Measurements from ENCODE around the gene ZMYND11. TPM values are rescaled to one million over a fixed set of nuclear protein-coding genes. Genes with fewer than 3 reads are reported as not detected.

The ZMYND11 gene
- total RNA-seq, 1 donor = 18.1 TPM

- no peaks in the 10 kb centered on the region for H3K9me3 ChIP-seq (ENCODE audit: low read depth, low read length)
- H3K4me1 ChIP-seq (ENCODE audit: insufficient read depth, low read length) = no peaks in the 10 kb centered on the region
- no peak overlapping the region for H3K4me3 ChIP-seq (ENCODE audit: low read length)
- no peaks in the 10 kb centered on the region for H3K27me3 ChIP-seq (ENCODE audit: insufficient read depth, low read length)
These were observed 134.3 kb downstream of the ZMYND11 start for GRCh38 chr10:269440-270074.

DNA sequence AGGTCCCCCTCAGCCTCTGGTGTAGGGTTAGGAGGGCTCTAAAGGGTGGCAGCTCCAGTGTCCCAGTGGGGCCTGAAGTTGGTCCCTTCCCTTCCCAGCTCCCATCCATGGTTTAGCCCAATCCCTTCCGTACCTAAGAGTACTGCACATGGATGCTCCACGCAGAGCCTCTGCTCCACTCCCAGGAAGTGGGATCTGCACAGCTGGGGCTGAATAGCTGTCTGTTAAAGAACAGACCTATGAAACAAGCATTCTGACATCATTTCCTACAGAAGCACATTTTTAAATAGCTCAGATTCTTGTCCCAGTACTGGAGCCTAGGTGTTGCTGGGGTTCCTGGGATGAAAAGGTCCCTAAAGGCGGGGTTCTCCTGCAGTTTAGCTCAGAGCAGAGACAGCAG lies 135.9 kb downstream of the ZMYND11 start:
- H3K9me3 ChIP-seq (ENCODE audit: low read depth, low read length) = no peaks in the 10 kb centered on the region
- H3K4me3 ChIP-seq (ENCODE audit: low read length) = no peak overlapping the region
- no peaks in the 10 kb centered on the region for H3K4me1 ChIP-seq (ENCODE audit: insufficient read depth, low read length)
- no peaks in the 10 kb centered on the region for H3K27me3 ChIP-seq (ENCODE audit: insufficient read depth, low read length)

DNA sequence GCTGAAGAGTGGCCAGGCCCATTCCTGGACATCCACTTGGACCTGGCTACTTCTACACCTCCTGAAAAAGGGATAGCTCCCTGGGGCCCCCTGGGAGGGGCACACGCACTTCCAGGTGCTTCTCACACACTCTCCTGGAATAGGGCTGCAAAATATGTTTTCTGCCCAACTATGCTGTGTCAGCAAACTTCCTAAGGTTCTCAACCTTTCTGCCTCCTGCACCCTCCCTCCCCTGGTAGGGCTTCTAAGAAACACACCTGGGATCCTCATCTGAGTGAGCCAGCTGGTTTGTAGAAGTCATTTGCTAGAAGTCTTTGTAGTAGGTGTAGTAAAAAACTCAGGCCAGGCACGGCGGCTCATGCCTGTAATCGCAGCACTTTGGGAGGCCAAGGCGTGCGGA lies 136.5 kb downstream of the ZMYND11 start:
- Histone ChIP-seq H3K9me3 (ENCODE audit: low read depth, low read length) (no peaks in the 10 kb centered on the region), H3K4me3 (ENCODE audit: low read length) (no peak overlapping the region), H3K27me3 (ENCODE audit: insufficient read depth, low read length) (no peaks in the 10 kb centered on the region), H3K4me1 (ENCODE audit: insufficient read depth, low read length) (no peaks in the 10 kb centered on the region)

DNA sequence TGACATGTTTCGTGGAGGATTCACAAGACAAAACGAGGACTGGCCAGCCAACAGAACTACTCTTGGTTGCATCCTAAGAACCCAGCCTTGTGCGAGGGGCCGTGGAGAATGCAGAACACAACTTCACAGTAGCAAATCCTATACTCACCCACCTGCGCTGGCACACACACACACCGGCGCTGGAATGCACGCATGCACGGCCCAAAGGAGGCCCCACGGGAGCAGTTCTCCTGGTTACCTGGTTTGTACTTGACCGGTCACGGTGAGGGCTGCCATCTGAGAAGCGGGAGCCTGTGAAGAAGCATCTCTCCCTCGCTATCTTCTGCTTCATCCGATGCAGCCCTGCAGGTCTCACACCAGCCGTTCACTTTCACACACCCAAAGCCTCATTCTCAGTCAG lies 137.8 kb downstream of the ZMYND11 start:
- H3K4me3 ChIP-seq (ENCODE audit: low read length) = no peak overlapping the region
- no peaks in the 10 kb centered on the region for H3K4me1 ChIP-seq (ENCODE audit: insufficient read depth, low read length)
- H3K27me3 ChIP-seq (ENCODE audit: insufficient read depth, low read length) = no peaks in the 10 kb centered on the region
- H3K9me3 ChIP-seq (ENCODE audit: low read depth, low read length) = no peaks in the 10 kb centered on the region

DNA sequence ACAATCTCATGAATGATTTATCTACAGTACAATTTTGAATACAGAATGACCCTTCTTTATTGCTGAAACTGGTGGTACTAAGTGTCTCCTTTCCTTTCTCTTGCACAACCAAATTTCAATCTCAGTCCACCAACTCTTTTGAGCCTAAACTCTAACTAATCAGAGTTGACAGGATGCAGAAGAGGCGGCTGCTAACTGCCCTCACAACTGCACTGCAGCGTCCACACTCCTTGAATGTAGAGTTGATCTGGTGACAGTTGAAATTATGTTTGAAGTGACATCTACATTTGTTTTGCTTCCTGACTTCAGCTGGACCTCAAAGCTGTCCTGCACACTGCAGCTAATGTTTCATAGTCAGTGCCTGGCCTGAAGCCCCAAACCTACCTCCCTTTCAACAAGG lies 139.6 kb downstream of the ZMYND11 start:
- H3K4me3 ChIP-seq (ENCODE audit: low read length) = no peak overlapping the region

DNA sequence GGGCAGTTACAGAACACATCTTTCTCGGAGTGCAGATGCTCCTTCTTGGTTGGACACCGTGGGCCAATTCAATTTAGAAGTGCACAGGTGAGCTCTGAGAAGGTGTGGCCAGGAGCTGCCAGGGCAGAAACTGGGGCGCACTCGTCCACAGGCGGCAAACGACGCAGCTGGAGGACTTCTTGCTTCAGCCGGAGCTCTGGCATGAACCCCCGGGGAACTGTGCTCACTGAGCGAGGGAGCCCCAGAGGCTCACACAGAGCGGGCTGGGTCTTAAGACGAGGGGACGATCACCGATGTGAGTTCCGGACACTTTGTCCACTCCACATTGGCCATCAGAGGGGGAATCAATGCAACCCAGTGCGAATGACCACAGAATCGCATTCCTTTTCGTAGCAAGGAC lies 140.4 kb downstream of the ZMYND11 start:
- Histone ChIP-seq H3K27me3 (ENCODE audit: insufficient read depth, low read length) (no peaks in the 10 kb centered on the region), H3K4me1 (ENCODE audit: insufficient read depth, low read length) (no peaks in the 10 kb centered on the region), H3K4me3 (ENCODE audit: low read length) (no peak overlapping the region), H3K9me3 (ENCODE audit: low read depth, low read length) (no peaks in the 10 kb centered on the region)

More for the DNA sequence above, 139.6 kb downstream of the ZMYND11 start:
- Histone ChIP-seq H3K4me1 (ENCODE audit: insufficient read depth, low read length) (no peaks in the 10 kb centered on the region), H3K27me3 (ENCODE audit: insufficient read depth, low read length) (no peaks in the 10 kb centered on the region), H3K9me3 (ENCODE audit: low read depth, low read length) (no peaks in the 10 kb centered on the region)

- H3K9me3 ChIP-seq (ENCODE audit: low read depth, low read length) = no peaks in the 10 kb centered on the region
- H3K4me3 ChIP-seq (ENCODE audit: low read length) = no peak overlapping the region
- no peaks in the 10 kb centered on the region for H3K27me3 ChIP-seq (ENCODE audit: insufficient read depth, low read length)
- no peaks in the 10 kb centered on the region for H3K4me1 ChIP-seq (ENCODE audit: insufficient read depth, low read length)
These were observed 142.7 kb downstream of the ZMYND11 start for GRCh38 chr10:277963-278362.

- H3K9me3 ChIP-seq (ENCODE audit: low read depth, low read length) = no peaks in the 10 kb centered on the region
- no peaks in the 10 kb centered on the region for H3K27me3 ChIP-seq (ENCODE audit: insufficient read depth, low read length)
- H3K4me1 ChIP-seq (ENCODE audit: insufficient read depth, low read length) = no peaks in the 10 kb centered on the region
- no peak overlapping the region for H3K4me3 ChIP-seq (ENCODE audit: low read length)
These were observed 143.5 kb downstream of the ZMYND11 start for GRCh38 chr10:278707-279106.

- Histone ChIP-seq H3K4me3 (ENCODE audit: low read length) (no peak overlapping the region), H3K4me1 (ENCODE audit: insufficient read depth, low read length) (no peaks in the 10 kb centered on the region), H3K9me3 (ENCODE audit: low read depth, low read length) (no peaks in the 10 kb centered on the region), H3K27me3 (ENCODE audit: insufficient read depth, low read length) (no peaks in the 10 kb centered on the region)
These were observed 144.0 kb downstream of the ZMYND11 start for GRCh38 chr10:279232-279631.

DNA sequence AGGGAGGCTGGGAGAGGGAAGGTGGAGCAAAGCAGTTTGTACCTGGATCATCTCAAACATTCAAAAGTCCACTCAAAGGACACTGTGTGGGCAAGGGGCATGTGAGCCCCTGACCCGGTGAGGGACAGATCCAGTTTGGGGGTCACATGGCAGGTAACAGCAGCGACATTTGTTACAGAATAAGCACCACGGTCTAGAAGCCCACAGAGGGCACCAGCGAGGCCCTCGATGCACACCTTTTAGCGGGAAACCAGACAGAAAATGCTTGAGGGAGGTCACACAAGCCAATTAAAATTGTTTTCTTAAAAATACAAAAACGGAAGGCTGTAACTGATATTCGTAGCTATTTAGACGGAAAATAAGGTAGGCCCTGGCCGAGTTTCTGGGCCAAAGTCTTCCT lies 144.4 kb downstream of the ZMYND11 start:
- Histone ChIP-seq H3K4me3 (ENCODE audit: low read length) (no peak overlapping the region), H3K4me1 (ENCODE audit: insufficient read depth, low read length) (no peaks in the 10 kb centered on the region), H3K27me3 (ENCODE audit: insufficient read depth, low read length) (no peaks in the 10 kb centered on the region), H3K9me3 (ENCODE audit: low read depth, low read length) (no peaks in the 10 kb centered on the region)

GRCh38 chr10:282294-283139 lies 147.3 kb downstream of the ZMYND11 start:
- Histone ChIP-seq H3K4me3 (ENCODE audit: low read length) (no peak overlapping the region), H3K9me3 (ENCODE audit: low read depth, low read length) (no peaks in the 10 kb centered on the region), H3K27me3 (ENCODE audit: insufficient read depth, low read length) (no peaks in the 10 kb centered on the region), H3K4me1 (ENCODE audit: insufficient read depth, low read length) (no peaks in the 10 kb centered on the region)

GRCh38 chr10:283140-283479 lies 147.9 kb downstream of the ZMYND11 start:
- Histone ChIP-seq H3K4me1 (ENCODE audit: insufficient read depth, low read length) (no peaks in the 10 kb centered on the region), H3K27me3 (ENCODE audit: insufficient read depth, low read length) (no peaks in the 10 kb centered on the region), H3K4me3 (ENCODE audit: low read length) (no peak overlapping the region), H3K9me3 (ENCODE audit: low read depth, low read length) (no peaks in the 10 kb centered on the region)

- Histone ChIP-seq H3K4me3 (ENCODE audit: low read length) (no peak overlapping the region), H3K27me3 (ENCODE audit: insufficient read depth, low read length) (no peaks in the 10 kb centered on the region), H3K4me1 (ENCODE audit: insufficient read depth, low read length) (no peaks in the 10 kb centered on the region), H3K9me3 (ENCODE audit: low read depth, low read length) (no peaks in the 10 kb centered on the region)
These were observed 148.7 kb downstream of the ZMYND11 start for GRCh38 chr10:283916-284356.

GRCh38 chr10:285216-285615 lies 150.0 kb downstream of the ZMYND11 start:
- no peaks in the 10 kb centered on the region for H3K27me3 ChIP-seq (ENCODE audit: insufficient read depth, low read length)
- no peaks in the 10 kb centered on the region for H3K9me3 ChIP-seq (ENCODE audit: low read depth, low read length)
- H3K4me1 ChIP-seq (ENCODE audit: insufficient read depth, low read length) = no peaks in the 10 kb centered on the region
- H3K4me3 ChIP-seq (ENCODE audit: low read length) = no peak overlapping the region

DNA sequence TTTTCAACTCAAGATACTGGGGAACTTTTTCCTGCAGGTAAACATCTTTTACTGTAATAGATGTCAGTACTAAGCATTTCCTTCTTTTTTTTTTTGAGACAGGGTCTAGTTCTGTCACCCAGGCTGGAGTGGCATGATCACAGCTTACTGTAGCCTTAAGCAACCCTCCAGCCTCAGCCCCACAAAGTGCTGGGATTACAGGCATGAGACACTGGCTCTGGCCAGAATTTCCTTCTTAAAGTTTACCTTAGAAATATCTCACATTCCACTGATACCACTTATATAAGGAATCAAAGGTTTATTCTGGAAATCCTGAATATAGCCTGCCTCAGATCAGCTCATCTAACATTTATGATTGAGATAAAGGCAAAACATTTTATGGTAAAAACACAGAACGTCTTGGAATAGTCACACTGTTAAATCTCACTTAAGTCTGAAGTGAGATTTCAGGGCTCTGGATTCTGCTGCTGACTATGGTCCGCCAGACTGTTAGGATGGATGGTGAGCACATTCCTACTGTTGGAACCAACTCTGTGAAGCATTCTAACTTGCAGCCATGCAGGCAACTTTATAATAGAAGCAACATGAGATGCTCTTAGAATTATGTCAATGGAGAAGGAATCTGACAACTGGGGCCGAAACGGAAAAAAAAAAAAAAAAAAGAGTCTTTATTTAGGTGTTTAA lies 151.9 kb downstream of the ZMYND11 start:
- no peak overlapping the region for H3K4me3 ChIP-seq (ENCODE audit: low read length)

More for the DNA sequence above, 151.9 kb downstream of the ZMYND11 start:
- Histone ChIP-seq H3K9me3 (ENCODE audit: low read depth, low read length) (no peaks in the 10 kb centered on the region), H3K4me1 (ENCODE audit: insufficient read depth, low read length) (no peaks in the 10 kb centered on the region), H3K27me3 (ENCODE audit: insufficient read depth, low read length) (no peaks in the 10 kb centered on the region)
